ENCODE data around the gene SLC6A13. TPM values are rescaled to one million over a fixed set of nuclear protein-coding genes. Genes with fewer than 3 reads are reported as not detected.

SLC6A13 gene
- total RNA-seq, 1 donor from 2014 or later = 0.79 TPM

GRCh38 chr12:214003-214741 lies 48.5 kb downstream of the SLC6A13 start, which contains the start of gene SLC6A12:
Gene SLC6A12 (minus strand): TSS chr12:214157. CDS start chr12:209986, 4,171 bp downstream.
- FAIRE-seq (no peak), DNase-seq (ENCODE audit: low read depth) (peak; percentile 14)
- Histone ChIP-seq H3K36me3 (ENCODE audit: control insufficient read depth, insufficient read depth, low read length) (no peaks in the 10 kb centered on the region), H3K27me3 (ENCODE audit: control insufficient read depth, insufficient read depth, low read length) (peaks cover 9% of the 10 kb centered on the region), H3K4me3 (ENCODE audit: low read depth, low read length) (no peak within 1 kb of the TSS)
- no peak for TF ChIP-seq CTCF (IDR thresholded peaks at IDR 0.05; ENCODE audit: insufficient read depth, low read length, severe bottlenecking)

GRCh38 chr12:213527-213932 lies 49.1 kb downstream of the SLC6A13 start:
- peaks cover 9% of the 10 kb centered on the region for H3K27me3 ChIP-seq (ENCODE audit: control insufficient read depth, insufficient read depth, low read length)
- FAIRE-seq (no peak), DNase-seq (ENCODE audit: low read depth) (no peak)
- no peak for TF ChIP-seq CTCF (IDR thresholded peaks at IDR 0.05; ENCODE audit: insufficient read depth, low read length, severe bottlenecking)
- H3K4me3 ChIP-seq (ENCODE audit: low read depth, low read length) = no peak overlapping the region
- no peaks in the 10 kb centered on the region for H3K36me3 ChIP-seq (ENCODE audit: control insufficient read depth, insufficient read depth, low read length)

GRCh38 chr12:212715-213526 lies 49.7 kb downstream of the SLC6A13 start:
- no peak for TF ChIP-seq CTCF (IDR thresholded peaks at IDR 0.05; ENCODE audit: insufficient read depth, low read length, severe bottlenecking)
- Histone ChIP-seq H3K27me3 (ENCODE audit: control insufficient read depth, insufficient read depth, low read length) (peaks cover 9% of the 10 kb centered on the region), H3K4me3 (ENCODE audit: low read depth, low read length) (no peak overlapping the region), H3K36me3 (ENCODE audit: control insufficient read depth, insufficient read depth, low read length) (no peaks in the 10 kb centered on the region)
- DNase-seq (ENCODE audit: low read depth) = no peak
- no peak for FAIRE-seq

- DNase-seq (ENCODE audit: low read depth) (no peak), FAIRE-seq (no peak)
- Histone ChIP-seq H3K4me3 (ENCODE audit: low read depth, low read length) (no peak overlapping the region), H3K36me3 (ENCODE audit: control insufficient read depth, insufficient read depth, low read length) (no peaks in the 10 kb centered on the region), H3K27me3 (ENCODE audit: control insufficient read depth, insufficient read depth, low read length) (peaks cover 9% of the 10 kb centered on the region)
- no peak for TF ChIP-seq CTCF (IDR thresholded peaks at IDR 0.05; ENCODE audit: insufficient read depth, low read length, severe bottlenecking)
These were observed 50.3 kb downstream of the SLC6A13 start for GRCh38 chr12:212415-212714.

- FAIRE-seq (no peak), DNase-seq (ENCODE audit: low read depth) (no peak)
- Histone ChIP-seq H3K4me3 (ENCODE audit: low read depth, low read length) (no peak overlapping the region), H3K36me3 (ENCODE audit: control insufficient read depth, insufficient read depth, low read length) (no peaks in the 10 kb centered on the region), H3K27me3 (ENCODE audit: control insufficient read depth, insufficient read depth, low read length) (peaks cover 9% of the 10 kb centered on the region)
- no peak for TF ChIP-seq CTCF (IDR thresholded peaks at IDR 0.05; ENCODE audit: insufficient read depth, low read length, severe bottlenecking)
These were observed 50.8 kb downstream of the SLC6A13 start for GRCh38 chr12:211639-212414.

Measured in bronchial epithelial cell (primary cell).